ENCODE results near the gene MTHFD2L.

DNA sequence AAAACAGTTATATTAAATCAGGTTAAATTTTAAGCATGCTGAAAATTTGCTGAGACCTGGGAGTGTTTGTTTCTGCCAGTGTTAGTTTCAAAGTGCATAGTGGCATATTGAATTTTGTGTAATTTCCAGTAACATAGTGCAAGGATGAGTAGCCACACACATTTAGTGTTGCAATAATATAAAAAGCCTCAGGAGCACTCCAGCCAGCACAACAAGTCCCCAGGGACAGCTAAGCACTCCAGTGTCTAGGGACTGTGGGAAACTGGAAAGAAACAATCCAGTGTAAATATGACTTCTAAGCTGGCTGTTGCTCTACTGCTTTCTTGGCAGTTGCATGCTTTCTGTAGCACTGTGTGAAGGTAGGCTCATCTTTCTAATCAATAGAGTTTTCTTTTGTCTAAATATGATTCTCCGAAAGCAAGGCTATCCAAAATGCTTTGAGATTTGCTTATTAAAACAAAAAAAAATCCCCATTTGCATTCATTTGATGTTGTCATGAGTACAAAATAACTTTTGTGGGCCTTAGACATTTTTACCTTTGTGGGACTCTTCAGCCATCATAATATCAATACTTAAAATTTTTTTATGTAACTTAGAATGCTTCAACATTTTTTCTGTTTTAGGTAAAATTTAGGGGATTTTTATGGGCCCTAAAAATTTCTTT lies 34.7 kb upstream of the MTHFD2L start:
- TF ChIP-seq, protein P1, sequence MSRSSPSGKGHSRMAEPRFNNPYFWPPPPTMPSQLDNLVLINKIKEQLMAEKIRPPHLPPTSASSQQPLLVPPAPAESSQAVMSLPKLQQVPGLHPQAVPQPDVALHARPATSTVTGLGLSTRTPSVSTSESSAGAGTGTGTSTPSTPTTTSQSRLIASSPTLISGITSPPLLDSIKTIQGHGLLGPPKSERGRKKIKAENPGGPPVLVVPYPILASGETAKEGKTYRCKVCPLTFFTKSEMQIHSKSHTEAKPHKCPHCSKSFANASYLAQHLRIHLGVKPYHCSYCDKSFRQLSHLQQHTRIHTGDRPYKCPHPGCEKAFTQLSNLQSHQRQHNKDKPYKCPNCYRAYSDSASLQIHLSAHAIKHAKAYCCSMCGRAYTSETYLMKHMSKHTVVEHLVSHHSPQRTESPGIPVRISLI (tag by site-specific recombination; IDR thresholded peaks at IDR 0.05) = no peak
- TF ChIP-seq SETDB1 (IDR thresholded peaks at IDR 0.05; ENCODE audit: insufficient read length, low read length) = no peak
- TF ChIP-seq, protein P2, sequence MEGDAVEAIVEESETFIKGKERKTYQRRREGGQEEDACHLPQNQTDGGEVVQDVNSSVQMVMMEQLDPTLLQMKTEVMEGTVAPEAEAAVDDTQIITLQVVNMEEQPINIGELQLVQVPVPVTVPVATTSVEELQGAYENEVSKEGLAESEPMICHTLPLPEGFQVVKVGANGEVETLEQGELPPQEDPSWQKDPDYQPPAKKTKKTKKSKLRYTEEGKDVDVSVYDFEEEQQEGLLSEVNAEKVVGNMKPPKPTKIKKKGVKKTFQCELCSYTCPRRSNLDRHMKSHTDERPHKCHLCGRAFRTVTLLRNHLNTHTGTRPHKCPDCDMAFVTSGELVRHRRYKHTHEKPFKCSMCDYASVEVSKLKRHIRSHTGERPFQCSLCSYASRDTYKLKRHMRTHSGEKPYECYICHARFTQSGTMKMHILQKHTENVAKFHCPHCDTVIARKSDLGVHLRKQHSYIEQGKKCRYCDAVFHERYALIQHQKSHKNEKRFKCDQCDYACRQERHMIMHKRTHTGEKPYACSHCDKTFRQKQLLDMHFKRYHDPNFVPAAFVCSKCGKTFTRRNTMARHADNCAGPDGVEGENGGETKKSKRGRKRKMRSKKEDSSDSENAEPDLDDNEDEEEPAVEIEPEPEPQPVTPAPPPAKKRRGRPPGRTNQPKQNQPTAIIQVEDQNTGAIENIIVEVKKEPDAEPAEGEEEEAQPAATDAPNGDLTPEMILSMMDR (tag by site-specific recombination; IDR thresholded peaks at IDR 0.05) = no peak
- TF ChIP-seq MYNN (tag by site-specific recombination; IDR thresholded peaks at IDR 0.05; ENCODE audit: borderline replicate concordance) = no peak
- no peak for TF ChIP-seq ZNF335 (tag by site-specific recombination; conservative IDR thresholded peaks at IDR 0.05)
- TF ChIP-seq YY1 (tag by site-specific recombination; IDR thresholded peaks at IDR 0.05) = no peak
- TF ChIP-seq, protein P3, sequence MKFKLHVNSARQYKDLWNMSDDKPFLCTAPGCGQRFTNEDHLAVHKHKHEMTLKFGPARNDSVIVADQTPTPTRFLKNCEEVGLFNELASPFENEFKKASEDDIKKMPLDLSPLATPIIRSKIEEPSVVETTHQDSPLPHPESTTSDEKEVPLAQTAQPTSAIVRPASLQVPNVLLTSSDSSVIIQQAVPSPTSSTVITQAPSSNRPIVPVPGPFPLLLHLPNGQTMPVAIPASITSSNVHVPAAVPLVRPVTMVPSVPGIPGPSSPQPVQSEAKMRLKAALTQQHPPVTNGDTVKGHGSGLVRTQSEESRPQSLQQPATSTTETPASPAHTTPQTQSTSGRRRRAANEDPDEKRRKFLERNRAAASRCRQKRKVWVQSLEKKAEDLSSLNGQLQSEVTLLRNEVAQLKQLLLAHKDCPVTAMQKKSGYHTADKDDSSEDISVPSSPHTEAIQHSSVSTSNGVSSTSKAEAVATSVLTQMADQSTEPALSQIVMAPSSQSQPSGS (tag by site-specific recombination; IDR thresholded peaks at IDR 0.05; ENCODE audit: low read depth) = no peak
- TF ChIP-seq ZNF184 (tag by site-specific recombination; IDR thresholded peaks at IDR 0.05) = 0 out of 2 replicates have a peak, but pooled peaks have one; percentile 23
- TF ChIP-seq ZBTB20 (tag by site-specific recombination; IDR thresholded peaks at IDR 0.05) = no peak
- no peak for TF ChIP-seq ZNF596 (tag by site-specific recombination; IDR thresholded peaks at IDR 0.05)
- TF ChIP-seq ZEB2 (tag by site-specific recombination; IDR thresholded peaks at IDR 0.05) = no peak
